SK-N-SH (cell line): ENCODE results near the gene TC2N. TPM values are rescaled to one million over a fixed set of nuclear protein-coding genes. Genes with fewer than 3 reads are reported as not detected.

Experiments
- CTCF ChIA-PET: fragments of 300-600, 350-600 bp; formaldehyde crosslinking; extraction: SDS; loops from one replicate; lab custom pipeline; 2021; lab: Yijun Ruan, JAX
- POLR2A ChIA-PET: fragments of 350-600 bp; sonication (Branson Sonifier 250); formaldehyde crosslinking; extraction: SDS; loops from one replicate; lab custom pipeline; 2020; ENCODE audit warnings: antibody characterized with exemption, inconsistent platforms; lab: Yijun Ruan, JAX
- DNase-seq: peaks from one replicate; pipeline ENCODE4 v3.0.0; 2012
- H2AFZ ChIP-seq: fragments of 200-600 bp; sonication (generic); 2 replicates; pipeline ENCODE4 v1.8.1; 2016; ENCODE audit warnings: antibody characterized with exemption, mild to moderate bottlenecking, low read depth
- H3F3A ChIP-seq: fragments of 200-600 bp; sonication (generic); replicated peaks from 2 replicates; pipeline ENCODE3; 2016; ENCODE audit warnings: antibody characterized with exemption, mild to moderate bottlenecking; ENCODE audit not compliant: insufficient read depth
- H3K27ac ChIP-seq, 2 experiments: fragments of 200-500 bp in 1 of 2; fragments of 200-600 bp in 1 of 2; sonication (Bioruptor generic) in 1 of 2; sonication (generic), shearing (Covaris generic) in 1 of 2; 2 replicates each; pipeline versions ENCODE4 v1.5.1 to v1.6.1; 2014 to 2016; ENCODE audit warnings: low read depth in 2 of 2, inconsistent platforms in 1 of 2, low read length in 1 of 2, mild to moderate bottlenecking in 1 of 2, mixed read lengths in 1 of 2
- H3K27me3 ChIP-seq: fragments of 200-600 bp; sonication (generic), shearing (Covaris generic); 2 replicates; pipeline ENCODE4 v1.6.1; 2016; ENCODE audit warnings: mixed run types; ENCODE audit not compliant: insufficient read depth
- H3K36me3 ChIP-seq, 2 experiments: fragments of 200-500 bp in 1 of 2; fragments of 200-600 bp in 1 of 2; sonication (Bioruptor generic) in 1 of 2; sonication (generic) in 1 of 2; replicated peaks in 1 of 2; 2 replicates each; pipeline versions ENCODE3 to v1.5.1; 2014 to 2016; ENCODE audit warnings: low read length in 1 of 2, mild to moderate bottlenecking in 1 of 2; ENCODE audit not compliant: insufficient read depth in 2 of 2, control insufficient read depth in 1 of 2
- H3K4me1 ChIP-seq, 2 experiments: fragments of 200-500 bp in 1 of 2; fragments of 200-600 bp in 1 of 2; sonication (Bioruptor generic) in 1 of 2; sonication (generic), shearing (Covaris generic) in 1 of 2; 2 replicates each; pipeline versions ENCODE4 v1.5.1 to v1.6.1; 2014 to 2016; ENCODE audit warnings: low read depth in 1 of 2, low read length in 1 of 2, mixed run types in 1 of 2; ENCODE audit not compliant: insufficient read depth in 2 of 2, control insufficient read depth in 1 of 2
- H3K4me2 ChIP-seq: fragments of 200-600 bp; sonication (generic), shearing (Covaris generic); 2 replicates; pipeline ENCODE4 v1.6.1; 2017; ENCODE audit warnings: mixed run types
- H3K4me3 ChIP-seq, 2 experiments: fragments of 200-500 bp in 1 of 2; fragments of 200-600 bp in 1 of 2; sonication (Bioruptor generic) in 1 of 2; sonication (generic), shearing (Covaris generic) in 1 of 2; 2 replicates each; pipeline versions ENCODE4 v1.5.1 to v1.8.1; 2014 to 2016; ENCODE audit warnings: low read depth in 2 of 2, inconsistent platforms in 1 of 2, low read length in 1 of 2, mild to moderate bottlenecking in 1 of 2, mixed read lengths in 1 of 2, moderate library complexity in 1 of 2
- H3K79me2 ChIP-seq: fragments of 200-600 bp; sonication (generic); 2 replicates; pipeline ENCODE4 v1.8.1; 2017; ENCODE audit warnings: mild to moderate bottlenecking; ENCODE audit not compliant: insufficient read depth
- H3K9ac ChIP-seq: fragments of 200-600 bp; sonication (generic); 2 replicates; pipeline ENCODE4 v1.6.1; 2017; ENCODE audit warnings: mixed run types
- H3K9me2 ChIP-seq: fragments of 200-600 bp; sonication (generic); 2 replicates; pipeline ENCODE4 v1.6.1; 2017; ENCODE audit warnings: mixed run types
- H3K9me3 ChIP-seq: fragments of 200-600 bp; sonication (generic); 2 replicates; pipeline ENCODE4 v1.6.1; 2017; ENCODE audit warnings: mixed run types, mild to moderate bottlenecking, moderate library complexity
- H4K20me1 ChIP-seq: fragments of 200-600 bp; sonication (generic); 2 replicates; pipeline ENCODE4 v1.6.1; 2017; ENCODE audit warnings: mild to moderate bottlenecking, mixed run types; ENCODE audit not compliant: insufficient read depth
- EZH2phosphoT487 ChIP-seq: fragments of 200-600 bp; sonication (generic); IDR thresholded peaks from 2 replicates; pipeline ENCODE4 v1.6.1; 2017; ENCODE audit warnings: low read depth, mixed run types, mild to moderate bottlenecking, antibody characterized with exemption, moderate library complexity, borderline replicate concordance
- FOXJ3 ChIP-seq: sonication (generic); formaldehyde crosslinking; IDR thresholded peaks from 2 replicates; pipeline ENCODE4 v1.5.1; 2020; ENCODE audit warnings: mild to moderate bottlenecking, missing genetic modification reagents
- IRF3 ChIP-seq: fragments of 150-350 bp; IDR thresholded peaks from 2 replicates; pipeline ENCODE4 v1.6.1; 2016; ENCODE audit warnings: mild to moderate bottlenecking, low read depth, low read length
- MXI1 ChIP-seq: IDR thresholded peaks from 2 replicates; pipeline ENCODE4 v1.6.1; 2012; ENCODE audit warnings: mild to moderate bottlenecking, low read depth, low read length, improper control_type of control experiment
- NFIC ChIP-seq: IDR thresholded peaks from 2 replicates; pipeline ENCODE4 v1.4.0; 2012; ENCODE audit warnings: borderline replicate concordance
- RAD21 ChIP-seq: IDR thresholded peaks from 2 replicates; pipeline ENCODE4 v1.6.1; 2012; ENCODE audit warnings: mild to moderate bottlenecking, low read length
- RCOR1 ChIP-seq: fragments of 150-350 bp; IDR thresholded peaks from 2 replicates; pipeline ENCODE4 v1.6.1; 2017; ENCODE audit warnings: antibody characterized with exemption, low read length
- SMC3 ChIP-seq: IDR thresholded peaks from 2 replicates; pipeline ENCODE4 v1.6.1; 2012; ENCODE audit warnings: low read depth, low read length, improper control_type of control experiment
- TCF12 ChIP-seq: IDR thresholded peaks from 2 replicates; pipeline ENCODE4 v1.4.0; 2012
- YY1 ChIP-seq: IDR thresholded peaks from 2 replicates; pipeline ENCODE4 v1.4.0; 2012; ENCODE audit warnings: low read depth, mild to moderate bottlenecking
- WGBS: methylation state at CpG from one replicate; pipeline ENCODE4 v1.1.6; 2017; ENCODE audit warnings: low lambda C conversion rate; 5-methylcytosine and 5-hydroxymethylcytosine counted together
- polyA plus RNA-seq, 3 experiments: library from polyadenylated mRNA; depleted of rRNA; stranded (reverse); fragments of >200 nt; gene quantifications; 2 replicates each; pipeline ENCODE4 v1.2.3, GENCODE V29; 2012
- TF ChIP-seq, protein P1 (sequence below): fragments of 200-600 bp; sonication (generic); IDR thresholded peaks from 2 replicates; pipeline ENCODE4 v1.6.1; 2017; ENCODE audit warnings: antibody characterized with exemption, mild to moderate bottlenecking, moderate library complexity

The TC2N gene
- polyA plus RNA-seq, 1 of the 3 experiments (the other 2 are of a cell fraction), result not detected

GRCh38 chr14:91875525-91876286 is 8.4 kb upstream of the TC2N start:
- Histone ChIP-seq H3K4me2 (no peak overlapping the region), H3K36me3 (peaks cover 16 to 67% of the 10 kb centered on the region in 2 experiments), H3K4me3 (no peak overlapping the region), H3K9ac (no peak overlapping the region), H3K27me3 (no peaks in the 10 kb centered on the region), H3K27ac (no peak overlapping the region), H3K4me1 (no peaks in the 10 kb centered on the region), H3K79me2 (no peaks in the 10 kb centered on the region), H2AFZ (no peak overlapping the region), H3K9me2 (no peaks in the 10 kb centered on the region), H3K9me3 (no peaks in the 10 kb centered on the region), H4K20me1 (no peaks in the 10 kb centered on the region), H3F3A (no peaks in the 10 kb centered on the region)
- DNase-seq, result no peak
- ChIA-PET POLR2A (no interaction called here), CTCF (no interaction called here)
- no peak for TF ChIP-seq EZH2phosphoT487
- TF ChIP-seq, protein P1, sequence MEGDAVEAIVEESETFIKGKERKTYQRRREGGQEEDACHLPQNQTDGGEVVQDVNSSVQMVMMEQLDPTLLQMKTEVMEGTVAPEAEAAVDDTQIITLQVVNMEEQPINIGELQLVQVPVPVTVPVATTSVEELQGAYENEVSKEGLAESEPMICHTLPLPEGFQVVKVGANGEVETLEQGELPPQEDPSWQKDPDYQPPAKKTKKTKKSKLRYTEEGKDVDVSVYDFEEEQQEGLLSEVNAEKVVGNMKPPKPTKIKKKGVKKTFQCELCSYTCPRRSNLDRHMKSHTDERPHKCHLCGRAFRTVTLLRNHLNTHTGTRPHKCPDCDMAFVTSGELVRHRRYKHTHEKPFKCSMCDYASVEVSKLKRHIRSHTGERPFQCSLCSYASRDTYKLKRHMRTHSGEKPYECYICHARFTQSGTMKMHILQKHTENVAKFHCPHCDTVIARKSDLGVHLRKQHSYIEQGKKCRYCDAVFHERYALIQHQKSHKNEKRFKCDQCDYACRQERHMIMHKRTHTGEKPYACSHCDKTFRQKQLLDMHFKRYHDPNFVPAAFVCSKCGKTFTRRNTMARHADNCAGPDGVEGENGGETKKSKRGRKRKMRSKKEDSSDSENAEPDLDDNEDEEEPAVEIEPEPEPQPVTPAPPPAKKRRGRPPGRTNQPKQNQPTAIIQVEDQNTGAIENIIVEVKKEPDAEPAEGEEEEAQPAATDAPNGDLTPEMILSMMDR, result no peak
- TF ChIP-seq TCF12, result no peak
- no peak for TF ChIP-seq MXI1
- 67% methylated on average over 5 of the region's 9 CpGs for WGBS

GRCh38 chr14:91873471-91874415 is 6.4 kb upstream of the TC2N start:
- Histone ChIP-seq H3K9ac (no peak overlapping the region), H3K79me2 (no peaks in the 10 kb centered on the region), H3K4me2 (no peak overlapping the region), H3F3A (no peaks in the 10 kb centered on the region), H3K4me1 (no peaks in the 10 kb centered on the region), H3K27me3 (no peaks in the 10 kb centered on the region), H3K9me3 (no peaks in the 10 kb centered on the region), H2AFZ (no peak overlapping the region), H4K20me1 (no peaks in the 10 kb centered on the region), H3K9me2 (no peaks in the 10 kb centered on the region), H3K4me3 (no peak overlapping the region), H3K36me3 (peaks cover 11 to 70% of the 10 kb centered on the region in 2 experiments), H3K27ac (no peak overlapping the region)
- DNase-seq, result no peak
- POLR2A ChIA-PET, result no interaction called here
- WGBS, result 79% methylated on average over 12 of the region's 15 CpGs
- TF ChIP-seq TCF12, result no peak
- TF ChIP-seq SMC3, result no peak
- no peak for TF ChIP-seq YY1
- no peak for TF ChIP-seq RAD21
- TF ChIP-seq EZH2phosphoT487, result no peak
- no peak for TF ChIP-seq RCOR1
- no peak for TF ChIP-seq IRF3
- TF ChIP-seq NFIC, result no peak
- TF ChIP-seq FOXJ3 (CRISPR knock-in tag), result no peak
- CTCF ChIA-PET, result no interaction called here
